Upper lobe of left lung (tissue), 6 donors: ENCODE results near the gene CDS2. TPM values are rescaled to one million over a fixed set of nuclear protein-coding genes. Genes with fewer than 3 reads are reported as not detected.
"Not testable (repeated sequence)": the region's sequence is repeated elsewhere in the genome, so short reads cannot be mapped to it uniquely, and the experiment has no call there.

Source experiments
- ATAC-seq, 2 donors: fragments of 200-7000 bp; cut with Tn5 transposase; one replicate each; pipeline ENCODE4 v1.9.1; 2022; ENCODE audit warnings: mild to moderate bottlenecking in 2 of 2, moderate library complexity in 2 of 2; ENCODE audit not compliant: low FRiP score in 2 of 2
- DNase-seq, 2 donors: peaks; one replicate each; pipeline ENCODE4 v3.0.0-alpha.2; 2019 to 2020
- H3K27ac ChIP-seq, 4 donors: fragments of 200-600 bp; sonication (generic); one replicate each; pipeline ENCODE4 v1.5.1; 2016 to 2019
- H3K27me3 ChIP-seq, 4 donors: fragments of 200-600 bp; sonication (generic); one replicate each; pipeline ENCODE4 v1.5.1; 2017 to 2019
- H3K36me3 ChIP-seq, 4 donors: fragments of 200-600 bp; sonication (generic); one replicate each; pipeline ENCODE4 v1.5.1; 2016 to 2019
- H3K4me1 ChIP-seq, 4 donors: fragments of 200-600 bp; sonication (generic); one replicate each; pipeline ENCODE4 v1.5.1; 2018 to 2019
- H3K4me3 ChIP-seq, 4 donors: fragments of 200-600 bp; sonication (generic); one replicate each; pipeline ENCODE4 v1.5.1; 2017 to 2019; ENCODE audit warnings: mild to moderate bottlenecking in 2 of 4, moderate library complexity in 1 of 4
- H3K9me3 ChIP-seq, 4 donors: fragments of 200-600 bp; sonication (generic); one replicate each; pipeline ENCODE4 v1.5.1; 2018 to 2019
- CTCF ChIP-seq, 6 experiments: fragments of 450-650 bp in 4 of 6; fragments of 200-600 bp in 2 of 6; sonication (generic) in 2 of 6; IDR thresholded peaks; one replicate each; pipeline ENCODE4 v1.5.1; 2016 to 2019; ENCODE audit warnings: antibody characterized with exemption in 6 of 6
- EP300 ChIP-seq, 4 donors: sonication (generic); formaldehyde crosslinking; IDR thresholded peaks; one replicate each; pipeline ENCODE4 v1.5.1; 2017; ENCODE audit warnings: antibody characterized with exemption in 4 of 4, control low read depth in 2 of 4
- POLR2A ChIP-seq, 4 donors: fragments of 450-650 bp; IDR thresholded peaks; one replicate each; pipeline ENCODE4 v1.5.1; 2016 to 2017; ENCODE audit warnings: antibody characterized with exemption in 4 of 4, mild to moderate bottlenecking in 2 of 4
- POLR2AphosphoS5 ChIP-seq, 2 donors: sonication (generic); formaldehyde crosslinking; IDR thresholded peaks; one replicate each; pipeline ENCODE4 v1.5.1; 2017; ENCODE audit warnings: antibody characterized with exemption in 2 of 2
- WGBS, 2 donors: methylation state at CpG; one replicate each; pipeline ENCODE4 v1.1.5; 2017 to 2018; 5-methylcytosine and 5-hydroxymethylcytosine counted together
- total RNA-seq, 6 donors: library from RNA; depleted of rRNA in 4 of 6; stranded (reverse); fragments of >200 nt in 4 of 6; gene quantifications; one replicate each; pipeline versions ENCODE4 v1.1.0 to v1.2.1, GENCODE V29; 2016 to 2021
- donor health status: DM: no; HTN: no; CAD: no; lungs with moderate emphysema.
- donor health status: DM: no; HTN: yes; CAD: no; lungs with severe emphysema.

Gene CDS2
- total RNA-seq, 6 donors from 2014 or later, result 26.2 to 64.0 (median 40.6) TPM

GRCh38 chr20:5095931-5096330, 30.9 kb upstream of the CDS2 start:
- H3K27me3 ChIP-seq, result no peaks in the 10 kb centered on the region
- peak in 1 of 2 donors; percentile 23 for DNase-seq
- H3K4me1 ChIP-seq, result peaks cover 0 to 7% (median under 1%) of the 10 kb centered on the region in 4 donors
- H3K4me3 ChIP-seq, result no peak overlapping the region
- H3K27ac ChIP-seq, result no peak overlapping the region
- TF ChIP-seq POLR2AphosphoS5 (IDR thresholded peaks at IDR 0.05), result no peak
- TF ChIP-seq EP300 (IDR thresholded peaks at IDR 0.05), result no peak
- no peak for TF ChIP-seq CTCF (IDR thresholded peaks at IDR 0.05)
- TF ChIP-seq POLR2A (IDR thresholded peaks at IDR 0.05), result no peak
- no peak for ATAC-seq
- 83 to 100% methylated on average over 2 to 3 of the region's 3 CpGs for WGBS, 2 donors
- H3K36me3 ChIP-seq, result peaks cover 0 to 37% (median 12%) of the 10 kb centered on the region in 4 donors
- no peaks in the 10 kb centered on the region for H3K9me3 ChIP-seq

DNA sequence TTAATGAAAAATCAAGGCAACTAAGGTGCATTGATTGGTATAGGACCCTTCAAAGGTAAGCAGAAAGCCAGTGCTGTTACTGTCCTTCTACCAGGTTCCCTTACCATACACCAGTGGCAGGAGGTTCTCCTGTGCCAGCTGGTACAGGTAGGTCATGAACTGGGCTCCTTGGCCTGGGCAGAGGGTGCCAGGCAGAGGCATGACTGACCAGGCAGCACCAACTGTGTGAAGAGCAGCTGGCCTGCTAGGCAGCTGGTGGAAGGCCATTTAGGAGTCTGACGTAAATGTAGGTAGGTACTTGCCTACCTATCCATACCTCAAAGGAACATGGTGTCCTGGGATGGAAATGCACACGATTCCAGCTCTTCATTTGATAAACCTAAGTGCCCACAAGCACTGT, 30.3 kb upstream of the CDS2 start:
- Histone ChIP-seq H3K4me1 (peaks cover 0 to 5% (median 0%) of the 10 kb centered on the region in 4 donors), H3K27me3 (no peaks in the 10 kb centered on the region), H3K4me3 (no peak overlapping the region), H3K36me3 (peaks cover 2 to 42% (median 15%) of the 10 kb centered on the region in 4 donors), H3K9me3 (no peaks in the 10 kb centered on the region), H3K27ac (no peak overlapping the region)
- WGBS, 2 donors, result 90 to 100% methylated on average over 1 to 2 of the region's 2 CpGs
- ATAC-seq, result no peak
- TF ChIP-seq EP300 (IDR thresholded peaks at IDR 0.05) (no peak), CTCF (IDR thresholded peaks at IDR 0.05) (no peak), POLR2AphosphoS5 (IDR thresholded peaks at IDR 0.05) (no peak), POLR2A (IDR thresholded peaks at IDR 0.05) (no peak)
- DNase-seq, result no peak

DNA sequence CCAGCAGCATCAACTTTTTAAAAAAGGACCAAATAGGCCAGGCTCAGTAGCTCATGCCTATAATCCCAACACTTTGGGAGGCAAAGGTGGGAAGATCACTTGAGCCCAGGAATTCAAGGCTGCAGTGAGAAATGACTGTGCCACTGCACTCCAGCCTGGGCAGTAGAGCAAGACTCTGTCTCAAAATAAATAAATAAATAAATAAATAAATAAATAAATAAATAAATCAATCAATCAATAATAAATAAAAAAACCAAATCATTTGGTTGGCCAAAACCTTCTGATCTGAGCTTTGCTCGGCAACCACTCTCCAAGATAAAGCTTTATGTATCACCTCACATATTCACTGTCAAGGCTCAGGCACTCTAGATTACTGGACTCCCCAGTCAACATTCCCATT, 27.8 kb upstream of the CDS2 start:
- not testable (repeated sequence) for H3K27ac ChIP-seq, H3K4me3 ChIP-seq, DNase-seq, H3K4me1 ChIP-seq, H3K27me3 ChIP-seq, ATAC-seq, H3K9me3 ChIP-seq
- H3K36me3 ChIP-seq, result peaks cover 7 to 66% (median 27%) of the 10 kb centered on the region in 4 donors
- 88 to 89% methylated on average over 1 of the region's 1 CpG for WGBS, 2 donors

DNA sequence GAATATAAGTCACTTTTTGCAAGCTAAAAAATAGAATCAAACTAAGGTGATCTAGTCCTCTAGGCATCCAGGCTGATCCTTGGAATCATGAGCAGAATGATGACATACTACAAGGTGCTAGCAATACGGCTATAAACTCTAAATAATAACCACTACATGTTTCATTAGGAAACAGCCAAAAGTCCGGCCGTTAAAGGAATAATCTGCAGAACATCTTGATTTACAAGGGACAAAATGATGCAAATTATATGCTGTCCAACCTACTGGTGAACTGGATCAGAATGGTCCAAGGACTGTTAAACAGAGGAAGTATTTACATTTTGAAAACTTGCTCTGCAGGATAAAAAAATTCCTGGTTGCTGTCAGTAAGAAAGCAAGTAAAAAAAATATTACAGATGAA, 26.9 kb upstream of the CDS2 start:
- H3K4me1 ChIP-seq, H3K27me3 ChIP-seq, DNase-seq, H3K4me3 ChIP-seq, ATAC-seq, H3K27ac ChIP-seq, H3K9me3 ChIP-seq: not testable (repeated sequence)
- peaks cover 7 to 75% (median 33%) of the 10 kb centered on the region in 4 donors for H3K36me3 ChIP-seq
- 88 to 97% methylated on average over 3 of the region's 3 CpGs for WGBS, 2 donors

- H3K9me3 ChIP-seq, result no peaks in the 10 kb centered on the region
- H3K4me3 ChIP-seq, result no peak overlapping the region
- H3K27me3 ChIP-seq, result no peaks in the 10 kb centered on the region
- TF ChIP-seq CTCF (IDR thresholded peaks at IDR 0.05), result peak; percentile 72 to 87 (median 82)
- TF ChIP-seq EP300 (IDR thresholded peaks at IDR 0.05), result no peak
- no peak for TF ChIP-seq POLR2A (IDR thresholded peaks at IDR 0.05)
- TF ChIP-seq POLR2AphosphoS5 (IDR thresholded peaks at IDR 0.05), result no peak
- H3K4me1 ChIP-seq, result peaks cover 0 to 5% (median 0%) of the 10 kb centered on the region in 4 donors
- DNase-seq (peak in 1 of 2 donors; percentile 79), ATAC-seq (peak; percentile 87)
- peaks cover 10 to 84% (median 42%) of the 10 kb centered on the region in 4 donors for H3K36me3 ChIP-seq
- WGBS, 2 donors, result 9 to 18% methylated on average over 9 of the region's 9 CpGs
- peak overlapping the region in 1 of 4 donors; percentile 17 for H3K27ac ChIP-seq
Measured at GRCh38 chr20:5100684-5101347, 26.0 kb upstream of the CDS2 start.

- no peak overlapping the region for H3K27ac ChIP-seq
- peaks cover 0 to 5% (median 0%) of the 10 kb centered on the region in 4 donors for H3K4me1 ChIP-seq
- H3K36me3 ChIP-seq, result peaks cover 13 to 98% (median 61%) of the 10 kb centered on the region in 4 donors
- H3K4me3 ChIP-seq, result no peak overlapping the region
- no peaks in the 10 kb centered on the region for H3K9me3 ChIP-seq
- DNase-seq (no peak), ATAC-seq (no peak)
- 96 to 97% methylated on average over 2 of the region's 2 CpGs for WGBS, 2 donors
- no peak for TF ChIP-seq POLR2AphosphoS5 (IDR thresholded peaks at IDR 0.05)
- TF ChIP-seq EP300 (IDR thresholded peaks at IDR 0.05), result no peak
- TF ChIP-seq POLR2A (IDR thresholded peaks at IDR 0.05), result no peak
- TF ChIP-seq CTCF (IDR thresholded peaks at IDR 0.05), result no peak
- H3K27me3 ChIP-seq, result no peaks in the 10 kb centered on the region
Measured at GRCh38 chr20:5104479-5104878, 22.3 kb upstream of the CDS2 start.
